HT-29 (cell line): Measurements from ENCODE around the gene PIWIL4. TPM values are rescaled to one million over a fixed set of nuclear protein-coding genes. Genes with fewer than 3 reads are reported as not detected.
"Not testable (repeated sequence)": the region's sequence is repeated elsewhere in the genome, so short reads cannot be mapped to it uniquely, and the experiment has no call there.

Experiments used
- DNase-seq: peaks from one replicate; pipeline ENCODE4 v3.0.0-alpha.2; 2015; ENCODE audit warnings: low spot score
- total RNA-seq: library from RNA; depleted of rRNA; stranded (reverse); fragments of >200 nt; shearing (Covaris generic); gene quantifications from 2 replicates; pipeline ENCODE4 v1.2.3, GENCODE V29; 2014

PIWIL4 gene
- total RNA-seq, 1 experiment from 2014 or later: 4.0 TPM

GRCh38 chr11:94584978-94585377, 17.8 kb downstream of the PIWIL4 start:
- no peak for DNase-seq

DNA sequence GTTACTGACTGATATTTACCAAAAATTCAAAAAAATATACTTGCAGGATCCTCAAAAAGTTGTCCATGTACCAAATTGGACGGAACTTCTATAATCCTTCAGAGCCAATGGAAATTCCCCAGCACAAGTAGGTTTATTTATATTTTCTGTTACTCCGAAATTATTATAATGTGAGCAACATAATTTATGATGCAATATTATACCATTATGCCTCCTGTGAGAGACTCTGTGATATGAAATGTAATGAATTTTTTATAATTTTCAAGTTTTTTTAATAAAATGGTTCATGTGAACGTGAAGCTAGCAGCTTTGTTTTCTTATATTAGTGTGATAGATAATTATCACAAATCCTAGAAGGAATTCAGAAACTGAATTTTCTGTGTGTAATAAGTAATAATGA, 18.2 kb downstream of the PIWIL4 start:
- no peak for DNase-seq

DNA sequence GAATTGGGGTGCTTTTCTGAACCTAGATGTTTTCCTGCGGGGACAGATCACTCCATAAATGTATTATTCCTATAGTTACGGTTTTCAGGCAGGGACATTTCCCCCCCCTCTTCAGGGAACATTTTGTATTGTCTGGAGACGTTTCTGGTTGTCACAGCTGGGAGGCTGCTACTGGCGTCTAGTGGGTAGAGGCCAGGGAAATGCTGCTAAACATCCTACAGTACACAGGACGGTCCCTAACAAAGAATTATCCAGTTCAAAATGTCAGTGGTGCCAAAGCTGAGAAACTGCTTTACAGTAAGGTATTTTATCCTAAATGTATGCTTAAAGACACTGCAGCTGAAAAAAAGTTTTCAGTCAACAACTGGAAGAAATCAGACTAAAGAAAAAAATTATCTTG, 19.4 kb downstream of the PIWIL4 start:
- DNase-seq: no peak

- peak; percentile 36 for DNase-seq
These were observed 19.8 kb downstream of the PIWIL4 start for GRCh38 chr11:94586978-94587377.

- no peak for DNase-seq
These were observed 21.3 kb downstream of the PIWIL4 start for GRCh38 chr11:94588366-94588942.

GRCh38 chr11:94590352-94591041, 23.3 kb downstream of the PIWIL4 start:
- no peak for DNase-seq

GRCh38 chr11:94593030-94593429, 25.9 kb downstream of the PIWIL4 start:
- no peak for DNase-seq

DNA sequence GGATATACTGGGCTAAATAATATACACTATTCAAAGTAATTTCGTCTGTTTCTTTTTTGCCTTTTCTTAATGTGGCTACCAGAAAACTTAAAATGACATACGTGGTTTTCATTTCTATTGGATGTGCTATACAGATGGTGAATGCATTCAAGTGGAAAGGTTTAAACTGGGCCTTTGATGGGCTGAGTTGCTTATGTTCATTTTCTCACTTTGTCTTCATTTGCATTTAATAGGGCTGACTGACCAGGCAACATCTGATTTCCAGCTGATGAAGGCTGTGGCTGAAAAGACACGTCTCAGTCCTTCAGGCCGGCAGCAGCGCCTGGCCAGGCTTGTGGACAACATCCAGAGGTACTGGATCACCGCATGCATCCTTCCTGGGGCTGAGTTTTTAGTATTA, 27.9 kb downstream of the PIWIL4 start:
- DNase-seq: no peak

DNA sequence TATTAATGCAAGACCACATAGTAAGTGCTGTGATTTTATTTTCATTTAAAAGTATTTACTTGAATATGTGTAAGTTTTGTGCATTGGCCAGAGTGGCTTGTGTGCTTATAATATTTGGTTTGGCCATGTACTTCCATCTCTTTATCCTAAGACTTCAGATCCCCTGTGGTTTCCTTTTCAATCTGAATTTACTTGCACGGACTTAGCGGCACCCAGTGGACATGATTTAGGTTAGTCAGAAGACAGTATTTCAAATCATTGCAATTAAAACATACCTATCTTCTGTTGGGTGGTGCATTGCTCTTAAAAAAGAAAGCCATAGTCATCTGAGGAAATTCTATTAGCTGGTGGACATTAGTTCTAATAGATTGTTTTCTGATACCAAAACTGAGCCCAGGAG, 30.7 kb downstream of the PIWIL4 start:
- DNase-seq: peak; percentile 44

DNA sequence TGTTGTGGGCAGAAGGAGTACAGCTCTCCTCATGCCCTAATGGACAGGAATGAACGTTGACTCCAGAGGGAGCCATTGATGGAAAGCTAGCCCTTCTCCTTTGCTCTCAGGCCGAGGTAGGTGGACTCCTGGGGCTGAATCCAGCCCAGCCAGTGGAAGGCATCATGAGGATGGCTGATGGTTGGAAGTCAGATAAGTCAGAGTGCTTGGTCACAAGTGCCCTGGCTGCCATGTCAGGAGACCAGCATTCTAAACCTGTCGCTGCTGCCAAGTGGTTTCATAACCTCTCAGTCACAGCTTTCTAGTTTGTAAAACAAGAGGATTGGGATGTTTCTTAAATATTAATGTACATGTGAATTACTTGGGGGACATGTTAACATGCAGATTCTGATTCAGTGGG, 32.3 kb downstream of the PIWIL4 start:
- no peak for DNase-seq

- DNase-seq: peak; percentile 97
These were observed 35.5 kb downstream of the PIWIL4 start for GRCh38 chr11:94602430-94603372.

DNA sequence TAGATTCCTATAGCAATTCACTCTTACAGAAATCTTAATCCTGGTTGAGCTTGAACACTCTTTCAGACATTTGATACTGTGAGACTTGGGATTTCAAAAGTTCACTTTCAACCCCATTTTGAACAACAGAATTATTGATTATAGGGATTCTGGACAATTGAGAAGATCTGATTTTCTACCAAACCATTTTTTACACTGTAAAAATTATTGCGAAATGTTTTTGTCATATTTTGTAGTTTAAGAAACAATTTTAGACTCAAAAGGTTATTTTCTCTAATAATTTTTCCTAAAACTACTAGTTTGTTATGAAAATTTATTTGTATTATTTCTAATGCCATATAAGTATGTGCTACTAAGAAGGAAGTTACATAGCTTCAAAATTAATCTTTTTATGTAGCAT, 36.4 kb downstream of the PIWIL4 start:
- no peak for DNase-seq

DNA sequence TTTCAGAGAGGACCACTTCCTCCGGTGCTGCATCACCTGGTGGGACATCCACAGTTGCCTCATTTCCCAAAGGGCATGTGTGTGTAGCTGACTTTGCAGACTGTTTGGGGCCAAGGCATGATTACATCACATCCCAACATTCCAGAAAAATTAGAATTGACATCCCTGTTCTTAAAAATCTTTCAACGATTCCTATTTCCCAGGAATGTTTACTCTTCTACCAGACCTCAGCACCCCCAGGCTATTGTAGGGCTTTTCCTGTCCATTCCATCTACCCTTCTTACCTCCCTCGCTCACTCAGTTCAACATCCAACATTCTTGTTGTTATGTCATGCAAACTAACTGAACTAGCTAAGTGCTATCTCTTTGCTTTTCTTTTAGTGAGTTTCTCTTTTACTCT, 37.3 kb downstream of the PIWIL4 start:
- DNase-seq: no peak

GRCh38 chr11:94613120-94613519, 46.0 kb downstream of the PIWIL4 start:
- no peak for DNase-seq

GRCh38 chr11:94623120-94623735, 56.1 kb downstream of the PIWIL4 start:
- DNase-seq: peak; percentile 95

DNA sequence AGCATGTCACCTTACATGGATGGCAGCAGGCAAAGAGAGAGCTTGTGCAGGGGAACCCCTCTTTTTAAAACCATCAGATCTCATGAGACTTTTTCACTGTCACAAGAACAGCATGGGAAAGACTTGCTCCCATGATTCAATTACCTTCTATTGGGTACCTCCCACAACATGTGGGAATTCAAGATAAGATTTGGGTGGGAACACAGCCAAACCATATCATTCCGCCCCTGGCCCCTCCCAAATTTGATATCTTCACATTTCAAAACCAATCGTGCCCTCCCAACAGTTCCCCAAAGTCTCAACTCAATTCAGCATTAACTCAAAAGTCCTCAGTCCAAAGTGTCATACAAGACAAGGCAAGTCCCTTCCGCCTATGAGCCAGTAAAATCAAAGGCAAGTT, 58.3 kb downstream of the PIWIL4 start:
- not testable (repeated sequence) for DNase-seq

GRCh38 chr11:94627003-94627560, 59.9 kb downstream of the PIWIL4 start:
- DNase-seq: not testable (repeated sequence)

DNA sequence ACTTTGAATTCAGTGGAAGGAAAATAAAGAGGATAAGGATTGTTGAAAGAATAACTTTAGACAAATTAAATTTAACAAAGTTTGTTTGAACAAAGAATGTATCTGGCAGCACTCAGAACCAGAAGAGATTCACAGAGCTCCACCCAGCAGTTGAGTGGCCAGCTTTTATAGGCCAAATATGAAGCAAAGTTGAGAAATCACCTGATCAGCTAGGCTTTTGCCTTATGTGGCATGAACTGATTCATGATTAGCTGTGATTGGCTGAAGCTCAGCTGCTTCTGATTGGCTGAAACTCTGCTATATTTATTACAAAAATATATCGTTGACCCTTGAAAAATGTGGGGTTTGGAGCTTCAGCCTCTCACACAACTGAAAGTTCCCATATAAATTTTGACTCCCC, 62.6 kb downstream of the PIWIL4 start:
- no peak for DNase-seq

- DNase-seq: no peak
These were observed 63.1 kb downstream of the PIWIL4 start for GRCh38 chr11:94630221-94630620.

- DNase-seq: no peak
These were observed 65.2 kb downstream of the PIWIL4 start for GRCh38 chr11:94632356-94632755.

DNA sequence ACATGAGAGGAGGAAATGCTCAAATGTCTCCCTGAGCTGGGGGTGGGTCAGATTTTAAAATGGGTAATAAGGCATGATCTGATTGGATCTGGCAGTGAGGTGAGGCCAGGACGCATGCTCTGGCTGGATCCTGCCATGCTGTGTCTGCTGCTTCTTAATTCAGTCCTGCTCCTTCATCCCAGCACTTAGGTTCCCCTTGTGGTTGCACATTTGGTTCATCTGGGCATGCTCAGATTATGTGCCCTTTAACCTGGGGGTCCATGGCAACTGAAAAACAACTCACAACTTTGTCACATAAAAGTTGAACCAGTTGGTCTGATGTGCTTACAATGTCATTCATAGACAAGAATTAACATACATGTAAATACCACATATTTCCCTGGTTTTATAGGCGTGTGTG, 67.9 kb downstream of the PIWIL4 start:
- peak; percentile 45 for DNase-seq
